Cardiac muscle cell (in vitro differentiated cells and primary cell): ENCODE results near the gene CHST11. TPM values are rescaled to one million over a fixed set of nuclear protein-coding genes. Genes with fewer than 3 reads are reported as not detected.
A peak's percentile ranks its signal among the peaks of the same experiment; 100 is the strongest.

Source experiments
- DNase-seq, 2 donors: peaks; one replicate each; pipeline versions ENCODE4 v3.0.0 to v3.0.0-alpha.2; 2010 to 2017; ENCODE audit warnings: low read depth in 1 of 2, low spot score in 1 of 2
- H3K27ac ChIP-seq: fragments of 200-600 bp; sonication (generic); 2 replicates; pipeline ENCODE4 v1.5.1; 2016
- H3K27me3 ChIP-seq: fragments of 200-600 bp; sonication (generic); 2 replicates; pipeline ENCODE4 v1.6.0; 2016; ENCODE audit warnings: control low read depth
- H3K36me3 ChIP-seq: fragments of 200-600 bp; sonication (generic); 2 replicates; pipeline ENCODE4 v1.5.1; 2016; ENCODE audit warnings: control low read depth
- H3K4me1 ChIP-seq: fragments of 200-600 bp; sonication (generic); 2 replicates; pipeline ENCODE4 v1.8.1; 2017; ENCODE audit warnings: low read depth, mild to moderate bottlenecking, mixed run types
- H3K4me3 ChIP-seq: fragments of 200-600 bp; sonication (generic); 2 replicates; pipeline ENCODE4 v1.5.1; 2016; ENCODE audit warnings: mild to moderate bottlenecking
- H3K9me3 ChIP-seq: fragments of 200-600 bp; sonication (generic); 2 replicates; pipeline ENCODE4 v1.5.1; 2017; ENCODE audit warnings: low read depth, mild to moderate bottlenecking, control low read depth
- polyA plus RNA-seq: library from polyadenylated mRNA; unstranded; fragments of >200 nt; fragmentation: Nextera tagmentation; extraction: Ambion mirVana; gene quantifications from 2 replicates; pipeline ENCODE4 v1.2.1, GENCODE V29; 2016
- total RNA-seq: library from RNA; depleted of rRNA; stranded (reverse); fragments of >200 nt; gene quantifications from 2 replicates; pipeline ENCODE4 v1.2.3, GENCODE V29; 2016
- TF ChIP-seq, protein P1 (sequence below): IDR thresholded peaks from 2 replicates; pipeline ENCODE4 v1.5.1; 2012; ENCODE audit warnings: low read depth, mild to moderate bottlenecking, low read length

The CHST11 gene
- total and polyA plus RNA-seq, 2 experiments from 2014 or later: 24.2 to 39.8 TPM

- H3K27me3 ChIP-seq: no peaks in the 10 kb centered on the region
- no peak overlapping the region for H3K4me3 ChIP-seq
Measured at GRCh38 chr12:104448451-104448850, 8.3 kb upstream of the CHST11 start.

DNA sequence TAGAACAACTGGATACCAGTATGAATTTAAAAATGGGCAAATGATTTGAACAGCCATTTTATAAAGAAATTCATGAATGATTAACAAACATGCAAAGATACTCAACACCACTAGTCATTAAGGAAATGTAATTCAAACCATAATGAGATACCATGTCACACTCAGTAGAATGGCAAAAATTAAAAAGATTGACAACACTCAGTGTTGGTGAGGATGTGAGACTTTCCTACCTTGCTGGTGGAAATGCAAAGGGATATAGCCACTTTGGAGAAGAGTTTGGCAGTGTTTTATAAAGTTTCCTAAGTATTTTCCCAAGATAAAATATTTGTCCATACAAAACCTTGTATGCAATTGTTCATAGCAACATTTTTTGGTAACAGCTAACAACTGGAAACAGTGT lies 6.0 kb upstream of the CHST11 start:
- no peaks in the 10 kb centered on the region for H3K9me3 ChIP-seq
- no peak for DNase-seq
- H3K27ac ChIP-seq: no peak overlapping the region
- no peaks in the 10 kb centered on the region for H3K36me3 ChIP-seq
- no peaks in the 10 kb centered on the region for H3K27me3 ChIP-seq
- no peak overlapping the region for H3K4me3 ChIP-seq
- no peaks in the 10 kb centered on the region for H3K4me1 ChIP-seq
- TF ChIP-seq, protein P1, sequence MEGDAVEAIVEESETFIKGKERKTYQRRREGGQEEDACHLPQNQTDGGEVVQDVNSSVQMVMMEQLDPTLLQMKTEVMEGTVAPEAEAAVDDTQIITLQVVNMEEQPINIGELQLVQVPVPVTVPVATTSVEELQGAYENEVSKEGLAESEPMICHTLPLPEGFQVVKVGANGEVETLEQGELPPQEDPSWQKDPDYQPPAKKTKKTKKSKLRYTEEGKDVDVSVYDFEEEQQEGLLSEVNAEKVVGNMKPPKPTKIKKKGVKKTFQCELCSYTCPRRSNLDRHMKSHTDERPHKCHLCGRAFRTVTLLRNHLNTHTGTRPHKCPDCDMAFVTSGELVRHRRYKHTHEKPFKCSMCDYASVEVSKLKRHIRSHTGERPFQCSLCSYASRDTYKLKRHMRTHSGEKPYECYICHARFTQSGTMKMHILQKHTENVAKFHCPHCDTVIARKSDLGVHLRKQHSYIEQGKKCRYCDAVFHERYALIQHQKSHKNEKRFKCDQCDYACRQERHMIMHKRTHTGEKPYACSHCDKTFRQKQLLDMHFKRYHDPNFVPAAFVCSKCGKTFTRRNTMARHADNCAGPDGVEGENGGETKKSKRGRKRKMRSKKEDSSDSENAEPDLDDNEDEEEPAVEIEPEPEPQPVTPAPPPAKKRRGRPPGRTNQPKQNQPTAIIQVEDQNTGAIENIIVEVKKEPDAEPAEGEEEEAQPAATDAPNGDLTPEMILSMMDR: no peak

More at GRCh38 chr12:104448451-104448850, 8.3 kb upstream of the CHST11 start:
- TF ChIP-seq, protein P1: no peak
- DNase-seq: no peak
- Histone ChIP-seq H3K4me1 (no peaks in the 10 kb centered on the region), H3K27ac (no peak overlapping the region), H3K36me3 (no peaks in the 10 kb centered on the region), H3K9me3 (no peaks in the 10 kb centered on the region)

GRCh38 chr12:104452087-104452486 lies 4.7 kb upstream of the CHST11 start:
- TF ChIP-seq, protein P1: no peak
- H3K4me1 ChIP-seq: no peaks in the 10 kb centered on the region
- H3K4me3 ChIP-seq: no peak overlapping the region
- DNase-seq: no peak
- no peak overlapping the region for H3K27ac ChIP-seq
- H3K9me3 ChIP-seq: no peaks in the 10 kb centered on the region
- no peaks in the 10 kb centered on the region for H3K36me3 ChIP-seq
- no peaks in the 10 kb centered on the region for H3K27me3 ChIP-seq

GRCh38 chr12:104453133-104453532 lies 3.6 kb upstream of the CHST11 start:
- no peaks in the 10 kb centered on the region for H3K36me3 ChIP-seq
- H3K4me1 ChIP-seq: no peaks in the 10 kb centered on the region
- H3K4me3 ChIP-seq: no peak overlapping the region
- no peak overlapping the region for H3K27ac ChIP-seq
- no peak for DNase-seq
- no peaks in the 10 kb centered on the region for H3K9me3 ChIP-seq
- no peaks in the 10 kb centered on the region for H3K27me3 ChIP-seq
- TF ChIP-seq, protein P1: no peak

DNA sequence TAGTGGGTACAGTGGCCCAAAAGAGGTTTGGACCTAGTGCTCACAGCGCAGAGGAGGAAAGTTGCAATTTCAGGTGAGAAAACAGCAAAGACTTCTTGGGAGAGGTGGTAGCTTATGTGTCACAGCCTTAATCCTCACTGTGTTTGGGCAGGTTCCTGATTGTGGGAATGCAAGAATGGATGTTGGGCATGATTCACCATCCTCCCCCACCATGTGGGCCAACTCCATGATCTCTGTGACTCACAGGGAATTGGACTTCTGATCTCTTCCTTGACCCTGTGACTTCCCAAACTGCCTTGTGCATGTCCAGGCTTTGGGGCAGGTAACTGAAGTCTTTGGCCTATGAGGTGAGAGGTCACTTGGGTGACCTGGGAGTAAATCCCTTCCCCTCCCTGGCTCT lies 1.8 kb upstream of the CHST11 start:
- Histone ChIP-seq H3K9me3 (no peaks in the 10 kb centered on the region), H3K4me1 (peaks cover 13% of the 10 kb centered on the region), H3K36me3 (no peaks in the 10 kb centered on the region), H3K27ac (no peak overlapping the region), H3K27me3 (no peaks in the 10 kb centered on the region), H3K4me3 (no peak overlapping the region)
- TF ChIP-seq, protein P1: no peak
- DNase-seq: peak in 1 of 2 donors; percentile 49
